OCI-LY7 (cell line): ENCODE results near the gene SKP1. TPM values are rescaled to one million over a fixed set of nuclear protein-coding genes. Genes with fewer than 3 reads are reported as not detected.

Source experiments
- BruUV-seq: library from RNA; stranded (reverse); fragments of 400-500 nt; replicated peaks from 2 replicates; lab custom pipeline; 2021; lab: Mats Ljungman, UMichigan
- CTCF ChIA-PET: fragments of 300-600 bp; sonication (Branson Sonifier 250); formaldehyde crosslinking; loops from one replicate; lab custom pipeline; 2022; ENCODE audit warnings: antibody characterized with exemption; ENCODE audit not compliant: unreplicated experiment; lab: Charles Lee
- POLR2A ChIA-PET: fragments of 300-600 bp; sonication (Branson Sonifier 250); formaldehyde crosslinking; loops from one replicate; lab custom pipeline; 2022; ENCODE audit warnings: antibody characterized with exemption; lab: Charles Lee
- DNase-seq: peaks from one replicate; pipeline ENCODE4 v3.0.0-alpha.2; 2015; ENCODE audit warnings: low spot score
- H2AFZ ChIP-seq: fragments of 200-600 bp; sonication (generic), shearing (Covaris generic); 2 replicates; pipeline ENCODE4 v1.6.1; 2014; ENCODE audit warnings: mild to moderate bottlenecking, antibody characterized with exemption, low read length, moderate library complexity
- H3K27ac ChIP-seq: fragments of 200-600 bp; sonication (generic); 2 replicates; pipeline ENCODE4 v1.5.1; 2014; ENCODE audit warnings: mixed run types, low read depth, mild to moderate bottlenecking, moderate library complexity, low read length, inconsistent platforms; ENCODE audit not compliant: poor library complexity, severe bottlenecking
- H3K36me3 ChIP-seq: fragments of 200-600 bp; sonication (generic); 2 replicates; pipeline ENCODE4 v1.6.1; 2014; ENCODE audit warnings: mild to moderate bottlenecking, antibody characterized with exemption, low read length, moderate library complexity, mixed read lengths; ENCODE audit not compliant: insufficient read depth
- H3K4me1 ChIP-seq: fragments of 200-600 bp; sonication (generic); 2 replicates; pipeline ENCODE4 v1.5.1; 2014; ENCODE audit warnings: mild to moderate bottlenecking, low read length; ENCODE audit not compliant: insufficient read depth, poor library complexity, severe bottlenecking
- H3K4me2 ChIP-seq: fragments of 200-600 bp; sonication (generic); 2 replicates; pipeline ENCODE4 v1.6.1; 2014; ENCODE audit warnings: mild to moderate bottlenecking, low read length
- H3K4me3 ChIP-seq: fragments of 200-600 bp; sonication (generic); 2 replicates; pipeline ENCODE4 v1.5.1; 2014; ENCODE audit warnings: mild to moderate bottlenecking, low read depth, low read length; ENCODE audit not compliant: poor library complexity, severe bottlenecking
- H3K79me2 ChIP-seq: fragments of 200-600 bp; sonication (generic); 2 replicates; pipeline ENCODE4 v1.6.1; 2016; ENCODE audit warnings: low read depth, mild to moderate bottlenecking, low read length, moderate library complexity, mixed read lengths; ENCODE audit not compliant: insufficient read depth
- H3K9me2 ChIP-seq: fragments of 200-600 bp; sonication (generic); 2 replicates; pipeline ENCODE4 v1.6.1; 2016; ENCODE audit warnings: mild to moderate bottlenecking, low read length, mixed read lengths; ENCODE audit not compliant: insufficient read depth
- H3K9me3 ChIP-seq: fragments of 200-600 bp; sonication (generic); 2 replicates; pipeline ENCODE4 v1.6.1; 2014; ENCODE audit warnings: mild to moderate bottlenecking, mixed run types, low read length, mixed read lengths
- H4K20me1 ChIP-seq: fragments of 200-600 bp; sonication (generic); 2 replicates; pipeline ENCODE4 v1.6.1; 2014; ENCODE audit warnings: mild to moderate bottlenecking, antibody characterized with exemption, low read length, moderate library complexity, mixed read lengths; ENCODE audit not compliant: insufficient read depth
- EZH2phosphoT487 ChIP-seq: fragments of 200-600 bp; sonication (generic); IDR thresholded peaks from 2 replicates; pipeline ENCODE4 v1.6.1; 2018; ENCODE audit warnings: low read depth, borderline replicate concordance, mild to moderate bottlenecking, mixed run types, antibody characterized with exemption, low read length, moderate library complexity, mixed read lengths
- intact Hi-C: fragments of 100-400 bp; cut with micrococcal nuclease; formaldehyde crosslinking; loops from one replicate; pipeline ENCODE4 v1.10.0; 2022; ENCODE audit not compliant: unreplicated experiment
- total RNA-seq, 2 experiments: library from RNA; depleted of rRNA in 1 of 2; stranded (reverse); fragments of >200 nt in 1 of 2; shearing (Covaris generic) in 1 of 2; gene quantifications; 2 replicates each; pipeline ENCODE4 v1.2.3, GENCODE V29; 2014 to 2022
- TF ChIP-seq, protein P1 (sequence below): fragments of 200-600 bp; sonication (generic); conservative IDR thresholded peaks from 2 replicates; pipeline ENCODE4 v1.5.1; 2014; ENCODE audit warnings: mild to moderate bottlenecking, antibody characterized with exemption, low read length, moderate library complexity, mixed read lengths

SKP1 gene
- total RNA-seq, 2 experiments from 2014 or later = 129 to 204 TPM

DNA sequence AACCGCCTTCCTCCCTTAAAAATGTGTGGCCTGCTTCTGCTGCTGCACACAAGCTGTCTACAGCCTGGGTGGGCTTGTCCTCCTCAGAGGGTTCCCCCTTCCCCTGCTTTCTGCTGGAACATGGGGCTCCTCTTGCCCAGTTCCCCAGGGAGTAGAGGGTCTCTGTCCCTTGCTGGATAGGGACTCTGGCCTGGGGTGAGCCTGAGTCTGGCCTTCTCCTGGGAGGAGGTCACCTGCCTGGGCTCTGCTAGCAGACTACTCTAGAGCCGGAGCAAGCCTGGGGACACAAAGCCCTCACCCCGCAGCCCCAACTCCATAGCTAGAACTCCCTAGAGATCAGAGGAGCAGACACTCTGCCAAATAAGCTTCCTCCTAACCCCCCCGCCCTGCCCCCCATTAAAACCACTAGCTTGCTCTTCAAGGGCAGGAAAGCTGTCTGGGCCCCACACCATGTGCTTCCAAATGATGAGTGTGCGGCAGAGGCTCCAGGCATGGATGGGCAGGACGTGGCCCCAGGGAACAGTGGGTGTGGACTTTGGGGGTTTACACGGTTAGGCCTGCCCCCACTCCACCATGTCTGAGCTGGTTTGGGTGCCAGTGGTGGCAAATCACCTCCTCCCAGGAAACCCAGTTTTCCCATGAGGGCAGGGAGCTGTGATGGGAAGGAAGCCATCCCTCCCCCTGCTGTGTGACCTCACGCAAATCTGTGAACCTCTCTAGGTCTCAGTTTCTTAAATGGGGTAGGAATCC lies 52.3 kb downstream of the SKP1 start:
- no TSS peak for BruUV-seq
- Histone ChIP-seq H3K9me3 (no peaks in the 10 kb centered on the region), H3K4me2 (no peak overlapping the region), H3K4me1 (peaks cover 25% of the 10 kb centered on the region), H4K20me1 (no peaks in the 10 kb centered on the region), H2AFZ (no peak overlapping the region), H3K9me2 (no peaks in the 10 kb centered on the region), H3K79me2 (no peaks in the 10 kb centered on the region), H3K4me3 (no peak overlapping the region), H3K27ac (no peak overlapping the region), H3K36me3 (no peaks in the 10 kb centered on the region)
- no peak for DNase-seq
- CTCF ChIA-PET = interaction anchor here (0.6 kb wide), 1 partner anchor 324 kb away, joined by 8 read pairs; no protein-coding TSS in a partner anchor
- intact Hi-C loops = no loop called here
- TF ChIP-seq EZH2phosphoT487 = no peak
- TF ChIP-seq, protein P1, sequence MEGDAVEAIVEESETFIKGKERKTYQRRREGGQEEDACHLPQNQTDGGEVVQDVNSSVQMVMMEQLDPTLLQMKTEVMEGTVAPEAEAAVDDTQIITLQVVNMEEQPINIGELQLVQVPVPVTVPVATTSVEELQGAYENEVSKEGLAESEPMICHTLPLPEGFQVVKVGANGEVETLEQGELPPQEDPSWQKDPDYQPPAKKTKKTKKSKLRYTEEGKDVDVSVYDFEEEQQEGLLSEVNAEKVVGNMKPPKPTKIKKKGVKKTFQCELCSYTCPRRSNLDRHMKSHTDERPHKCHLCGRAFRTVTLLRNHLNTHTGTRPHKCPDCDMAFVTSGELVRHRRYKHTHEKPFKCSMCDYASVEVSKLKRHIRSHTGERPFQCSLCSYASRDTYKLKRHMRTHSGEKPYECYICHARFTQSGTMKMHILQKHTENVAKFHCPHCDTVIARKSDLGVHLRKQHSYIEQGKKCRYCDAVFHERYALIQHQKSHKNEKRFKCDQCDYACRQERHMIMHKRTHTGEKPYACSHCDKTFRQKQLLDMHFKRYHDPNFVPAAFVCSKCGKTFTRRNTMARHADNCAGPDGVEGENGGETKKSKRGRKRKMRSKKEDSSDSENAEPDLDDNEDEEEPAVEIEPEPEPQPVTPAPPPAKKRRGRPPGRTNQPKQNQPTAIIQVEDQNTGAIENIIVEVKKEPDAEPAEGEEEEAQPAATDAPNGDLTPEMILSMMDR = no peak
- POLR2A ChIA-PET = interaction anchor here (0.5 to 1.1 kb wide), 4 partner anchors 8 to 251 kb away, joined by 3 to 7 read pairs (median 4); no protein-coding TSS in a partner anchor

DNA sequence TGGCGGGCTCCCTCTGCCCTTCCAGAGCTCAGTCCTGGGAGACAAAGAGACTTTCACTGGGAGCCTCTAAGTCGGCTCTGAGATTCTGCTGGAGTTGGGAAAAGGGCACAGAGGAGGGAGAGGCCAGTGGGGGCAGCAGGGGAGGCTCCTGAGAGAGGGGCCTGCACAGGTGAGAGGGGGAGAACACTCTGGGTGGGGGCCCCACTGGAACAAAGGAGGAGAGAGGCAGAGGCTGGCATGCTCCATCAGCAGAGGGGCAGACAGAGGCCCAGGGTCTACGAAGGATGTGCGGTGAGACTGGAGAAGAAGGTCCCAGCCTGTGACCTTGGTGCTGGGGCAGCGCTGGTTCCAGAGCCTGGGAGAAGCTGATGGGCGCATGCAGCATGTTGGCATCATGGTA lies 53.4 kb downstream of the SKP1 start:
- Histone ChIP-seq H3K27ac (no peak overlapping the region), H4K20me1 (no peaks in the 10 kb centered on the region), H2AFZ (no peak overlapping the region), H3K9me3 (no peaks in the 10 kb centered on the region), H3K4me2 (peak overlapping the region; percentile 18; the same call in 1 of the 2 replicates), H3K36me3 (no peaks in the 10 kb centered on the region), H3K4me3 (no peak overlapping the region), H3K79me2 (no peaks in the 10 kb centered on the region), H3K9me2 (no peaks in the 10 kb centered on the region), H3K4me1 (peaks cover 25% of the 10 kb centered on the region)
- ChIA-PET CTCF (no interaction called here), POLR2A (no interaction called here)
- intact Hi-C loops = no loop called here
- DNase-seq = no peak
- no peak for TF ChIP-seq EZH2phosphoT487
- TF ChIP-seq, protein P1 = no peak
- no TSS peak for BruUV-seq

DNA sequence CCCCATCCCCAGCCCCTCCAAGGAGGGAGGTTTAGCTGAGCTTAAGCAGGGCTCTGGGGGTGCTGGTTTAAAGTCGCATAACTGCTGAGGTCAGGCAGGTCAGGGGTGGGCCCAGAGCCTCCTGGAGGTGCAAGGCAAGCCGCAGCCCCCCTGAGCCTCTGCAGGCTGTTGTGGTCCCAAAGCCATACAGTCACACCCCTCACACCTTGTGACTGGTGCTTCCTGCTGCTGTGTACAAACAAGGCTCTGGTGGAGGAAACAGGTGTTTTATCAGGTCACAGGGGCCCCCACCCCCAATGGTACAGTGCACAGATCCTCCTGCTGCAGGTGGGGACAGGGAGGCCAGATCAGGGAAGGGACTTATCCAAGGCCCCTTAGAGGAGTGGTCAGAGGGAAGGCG lies 54.2 kb downstream of the SKP1 start:
- no peaks in the 10 kb centered on the region for H3K9me3 ChIP-seq
- H3K27ac ChIP-seq = no peak overlapping the region
- no peaks in the 10 kb centered on the region for H3K79me2 ChIP-seq
- POLR2A ChIA-PET = interaction anchor here (1.1 to 1.3 kb wide), 2 partner anchors 49 to 87 kb away, joined by 3 to 4 read pairs; no protein-coding TSS in a partner anchor
- BruUV-seq = no TSS peak
- H3K4me1 ChIP-seq = peaks cover 25% of the 10 kb centered on the region
- DNase-seq = peak; percentile 77
- intact Hi-C loops = no loop called here
- H3K4me2 ChIP-seq = peak overlapping the region; percentile 18; the same call in 1 of the 2 replicates
- no peak overlapping the region for H2AFZ ChIP-seq
- H3K4me3 ChIP-seq = no peak overlapping the region
- no peaks in the 10 kb centered on the region for H4K20me1 ChIP-seq
- no peaks in the 10 kb centered on the region for H3K36me3 ChIP-seq
- TF ChIP-seq, protein P1 = no peak
- TF ChIP-seq EZH2phosphoT487 = no peak
- CTCF ChIA-PET = no interaction called here
- no peaks in the 10 kb centered on the region for H3K9me2 ChIP-seq
